NCI-H345 (cell line): ENCODE results near the gene ADGRV1.
"Not testable (repeated sequence)": the region's sequence is repeated elsewhere in the genome, so short reads cannot be mapped to it uniquely, and the experiment has no call there.

ENCODE experiments used
- DNase-seq: peaks from one replicate; lab custom pipeline; 2025; lab: John Stamatoyannopoulos, UW

Gene ADGRV1

DNA sequence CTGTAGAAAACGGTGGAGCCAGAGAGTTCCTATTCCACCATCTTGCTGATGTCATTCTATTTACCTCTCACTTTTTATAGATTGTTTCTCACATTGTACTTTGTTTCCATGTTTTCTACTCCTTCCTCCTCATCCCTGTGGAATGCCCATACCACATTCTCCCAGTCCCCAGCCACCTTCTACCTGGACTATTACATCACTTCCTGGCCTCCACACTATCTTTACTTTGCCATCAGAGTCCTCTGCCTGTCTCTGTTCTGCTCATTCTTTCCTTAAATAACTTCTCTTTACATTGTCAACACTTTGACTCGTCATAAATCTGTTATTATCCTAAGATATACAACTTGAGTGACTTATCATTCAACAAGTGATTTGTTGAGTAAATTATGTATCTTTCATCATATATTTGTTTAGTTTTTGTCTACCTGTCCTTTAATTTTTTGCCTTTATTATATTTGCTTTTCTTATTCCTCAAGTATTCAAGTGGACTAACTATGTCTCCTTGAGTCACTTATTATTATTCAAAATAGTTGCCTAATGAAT is 182.5 kb downstream of the ADGRV1 start:
- no peak for DNase-seq

DNA sequence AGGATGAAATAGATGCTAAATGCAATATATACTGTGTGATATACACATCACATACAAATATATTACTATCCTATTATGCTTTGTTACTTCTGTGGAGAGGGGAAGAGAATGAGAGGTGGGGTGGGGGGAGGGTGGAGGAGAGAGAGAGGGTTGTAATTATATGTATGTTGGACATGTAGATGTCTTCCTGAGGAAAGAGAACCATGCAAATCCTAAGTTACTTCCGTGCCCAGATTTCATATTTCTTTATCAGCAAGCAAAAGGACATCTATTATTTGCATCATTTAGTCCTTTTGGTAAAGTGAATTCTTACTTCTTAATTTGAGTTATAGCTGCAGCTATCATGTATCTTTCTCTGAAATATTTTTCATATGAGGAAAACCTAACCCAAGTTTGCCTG is 187.5 kb downstream of the ADGRV1 start:
- DNase-seq = no peak

DNA sequence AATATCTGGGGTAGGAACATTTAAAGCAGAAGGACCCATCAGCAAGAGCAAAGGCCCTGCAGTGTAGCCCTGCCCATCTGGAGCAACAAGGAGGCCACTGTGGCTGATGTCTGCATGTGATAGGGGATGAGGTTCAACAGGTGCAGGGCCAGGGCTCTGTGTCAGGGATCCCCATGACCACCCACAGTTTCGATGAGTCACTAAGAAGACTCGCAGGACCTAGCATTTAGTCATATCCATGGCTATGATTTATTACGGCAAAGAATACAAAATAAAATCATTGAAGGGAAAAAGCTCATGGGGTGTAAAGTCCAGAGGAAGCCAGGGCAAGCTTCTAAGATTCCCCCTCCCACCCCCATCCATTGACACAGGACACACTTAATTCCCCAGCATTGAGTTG is 188.6 kb downstream of the ADGRV1 start:
- DNase-seq = no peak

- peak; percentile 0 for DNase-seq
Observed at GRCh38 chr5:90747693-90748092, 189.1 kb downstream of the ADGRV1 start.

- no peak for DNase-seq
Observed at GRCh38 chr5:90759119-90759518, 200.5 kb downstream of the ADGRV1 start.

GRCh38 chr5:90767710-90768109 is 209.1 kb downstream of the ADGRV1 start:
- DNase-seq = no peak

- DNase-seq = not testable (repeated sequence)
Observed at GRCh38 chr5:90770006-90770541, 211.5 kb downstream of the ADGRV1 start.

- no peak for DNase-seq
Observed at GRCh38 chr5:90777959-90778358, 219.4 kb downstream of the ADGRV1 start.

DNA sequence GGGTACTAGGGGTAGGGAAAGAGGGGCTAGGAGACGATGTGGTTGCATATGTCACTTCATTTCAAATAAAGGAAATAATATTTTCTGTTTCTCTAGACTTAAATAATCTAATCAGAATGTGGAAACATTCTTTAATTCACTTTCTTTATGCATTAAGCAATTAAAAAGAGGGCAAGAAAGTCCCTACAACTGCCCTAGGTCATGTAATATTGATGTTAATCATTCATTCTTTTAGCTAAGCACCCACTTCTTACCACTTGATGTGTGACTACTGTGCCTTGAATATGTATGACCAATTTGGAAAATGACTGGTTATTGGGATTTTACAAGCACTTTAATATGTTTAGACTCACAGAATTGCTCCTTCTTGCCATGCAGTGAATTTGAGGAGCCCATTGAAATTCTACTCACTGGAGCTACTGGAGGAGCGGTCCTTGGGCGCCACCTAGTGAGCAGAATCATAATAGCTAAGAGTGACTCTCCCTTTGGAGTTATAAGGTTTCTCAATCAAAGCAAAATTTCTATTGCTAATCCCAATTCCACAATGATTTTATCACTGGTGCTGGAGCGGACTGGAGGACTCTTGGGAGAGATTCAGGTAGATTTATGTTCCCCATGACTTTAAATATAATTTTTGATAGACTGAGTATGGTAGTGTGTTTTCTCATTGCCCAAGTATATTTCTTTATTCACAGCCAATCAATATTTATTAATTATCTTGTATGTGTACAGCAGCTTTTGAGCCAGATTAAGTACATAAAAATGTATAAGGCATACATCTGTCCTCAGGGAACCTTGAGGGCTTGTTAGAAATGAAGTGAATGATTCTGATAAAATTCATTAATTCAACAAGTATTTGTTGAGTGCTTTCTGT is 225.1 kb downstream of the ADGRV1 start:
- peak; percentile 52 for DNase-seq

DNA sequence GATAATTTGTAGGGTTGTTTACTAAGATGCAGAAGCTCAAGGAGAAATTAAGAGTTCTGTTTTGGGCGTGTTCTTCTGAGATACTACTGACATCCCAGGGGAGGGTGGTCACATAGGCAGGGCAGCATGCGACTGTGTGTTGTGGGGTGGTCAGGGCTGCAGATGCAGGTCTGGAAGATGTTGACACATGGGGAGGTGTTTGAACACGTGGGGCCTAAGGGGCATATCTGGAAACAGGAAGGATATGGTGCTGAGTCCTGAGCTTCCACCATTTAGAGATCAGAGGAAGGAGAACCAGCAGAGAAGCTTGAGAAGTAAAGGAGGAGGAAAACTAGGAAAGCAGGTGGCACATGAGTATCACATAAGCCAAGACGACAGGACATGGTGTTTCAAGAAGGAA is 228.2 kb downstream of the ADGRV1 start:
- no peak for DNase-seq

- DNase-seq = no peak
Observed at GRCh38 chr5:90792725-90793124, 234.1 kb downstream of the ADGRV1 start.

GRCh38 chr5:90793183-90793582 is 234.6 kb downstream of the ADGRV1 start:
- no peak for DNase-seq

DNA sequence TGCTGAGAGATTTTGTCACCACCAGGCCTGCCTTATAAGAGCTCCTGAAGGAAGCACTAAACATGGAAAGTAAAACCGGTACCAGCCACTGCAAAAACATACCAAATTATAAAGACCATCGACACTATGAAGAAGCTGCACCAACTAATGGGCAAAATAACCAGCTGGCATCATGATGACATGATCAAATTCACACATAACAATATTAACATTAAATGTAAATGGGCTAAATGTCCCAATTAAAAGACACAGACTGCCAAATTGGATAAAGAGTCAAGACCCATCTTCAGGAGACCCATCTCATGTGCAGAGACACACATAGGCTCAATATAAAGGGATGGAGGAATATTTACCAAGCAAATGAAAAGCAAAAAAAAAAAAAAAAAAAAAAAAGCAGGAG is 238.3 kb downstream of the ADGRV1 start:
- DNase-seq = not testable (repeated sequence)

GRCh38 chr5:90800082-90800481 is 241.5 kb downstream of the ADGRV1 start:
- not testable (repeated sequence) for DNase-seq

DNA sequence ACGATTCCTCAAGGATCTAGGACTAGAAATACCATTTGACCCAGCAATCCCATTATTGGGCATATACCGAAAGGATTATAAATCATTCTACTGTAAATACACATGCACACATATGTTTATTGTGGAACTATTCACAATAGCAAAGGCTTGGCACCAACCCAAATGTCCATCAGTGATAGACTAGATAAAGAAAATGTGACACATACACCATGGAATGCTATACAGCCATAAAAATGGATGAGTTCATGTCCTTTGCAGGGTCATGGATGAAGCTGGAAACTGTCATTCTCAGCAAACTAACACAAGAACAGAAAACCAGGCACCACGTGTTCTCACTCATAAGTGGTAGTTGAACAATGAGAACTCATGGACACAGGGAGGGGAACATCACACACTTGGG is 241.9 kb downstream of the ADGRV1 start:
- DNase-seq = not testable (repeated sequence)

GRCh38 chr5:90802474-90803317 is 244.1 kb downstream of the ADGRV1 start:
- no peak for DNase-seq

- no peak for DNase-seq
Observed at GRCh38 chr5:90803381-90803780, 244.8 kb downstream of the ADGRV1 start.

DNA sequence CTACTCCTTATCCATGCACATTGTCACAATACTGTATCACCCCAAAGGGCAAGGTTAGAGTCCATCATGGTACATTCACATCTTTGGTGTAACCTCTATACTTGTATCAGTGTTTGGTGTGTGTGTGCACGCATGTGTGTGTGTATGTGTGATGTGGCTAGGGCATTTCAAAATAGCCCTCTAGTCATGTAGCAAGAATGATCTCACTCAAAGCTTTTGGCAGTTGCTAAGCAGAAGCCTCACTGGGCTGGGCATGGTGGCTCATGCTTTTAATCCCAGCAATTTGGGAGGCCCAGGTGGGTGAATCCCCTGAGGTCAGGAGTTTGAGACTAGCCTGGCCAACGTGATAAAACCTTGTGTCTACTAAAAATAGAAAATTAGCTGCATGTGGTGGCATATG is 245.3 kb downstream of the ADGRV1 start:
- DNase-seq = no peak

- no peak for DNase-seq
Observed at GRCh38 chr5:90807496-90807895, 248.9 kb downstream of the ADGRV1 start.

- no peak for DNase-seq
Observed at GRCh38 chr5:90809311-90810056, 250.9 kb downstream of the ADGRV1 start.

GRCh38 chr5:90810211-90810610 is 251.6 kb downstream of the ADGRV1 start:
- no peak for DNase-seq

DNA sequence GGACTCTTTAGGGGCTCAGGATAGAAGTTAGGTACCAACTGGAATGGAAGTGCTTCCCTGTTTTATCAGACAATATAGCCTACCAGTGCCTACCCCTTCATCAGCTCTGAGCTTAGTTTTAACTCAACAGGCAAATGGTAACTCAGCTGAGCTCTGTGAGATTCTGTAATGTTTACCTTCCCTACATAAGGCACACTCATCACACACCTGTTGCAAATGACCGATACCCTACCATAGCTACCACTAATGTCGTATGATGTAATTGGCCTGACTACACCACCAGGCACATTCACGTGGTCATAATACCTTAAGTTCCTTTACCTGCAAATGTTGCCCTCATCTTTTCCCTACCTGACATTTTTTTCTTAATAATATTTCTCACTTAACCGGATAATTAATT is 254.8 kb downstream of the ADGRV1 start:
- DNase-seq = no peak
